Prostate gland (tissue), 2 donors: ENCODE results near the gene TPST2. TPM values are rescaled to one million over a fixed set of nuclear protein-coding genes. Genes with fewer than 3 reads are reported as not detected.

Experiments
- DNase-seq: peaks from one replicate; pipeline ENCODE4 v3.0.0-alpha.2; 2019; ENCODE audit warnings: low spot score
- H3K27ac ChIP-seq, 2 donors: fragments of 200-600 bp; sonication (generic); 2 replicates each; pipeline ENCODE4 v1.5.1; 2017 to 2019
- H3K27me3 ChIP-seq: fragments of 200-600 bp; sonication (generic); replicated peaks from 2 replicates; pipeline ENCODE4 v1.5.1; 2019; ENCODE audit not compliant: insufficient read depth
- H3K36me3 ChIP-seq, 2 donors: fragments of 200-600 bp; sonication (generic); 1 replicate in 1 of 2; 2 replicates in 1 of 2; pipeline versions ENCODE4 v1.5.1 to v1.8.1; 2017 to 2019
- H3K4me1 ChIP-seq: fragments of 200-600 bp; sonication (generic); replicated peaks from 2 replicates; pipeline ENCODE4 v1.5.1; 2019
- H3K4me3 ChIP-seq, 2 donors: fragments of 200-600 bp; sonication (generic); 2 replicates each; pipeline ENCODE4 v1.5.1; 2017 to 2019
- H3K9me3 ChIP-seq: fragments of 200-600 bp; sonication (generic); 2 replicates; pipeline ENCODE4 v1.5.1; 2017
- POLR2A ChIP-seq: fragments of 450-650 bp; IDR thresholded peaks from one replicate; pipeline ENCODE4 v1.6.1; 2016; ENCODE audit warnings: antibody characterized with exemption, mild to moderate bottlenecking
- POLR2AphosphoS5 ChIP-seq: sonication (generic); formaldehyde crosslinking; IDR thresholded peaks from one replicate; pipeline ENCODE4 v1.6.1; 2017; ENCODE audit warnings: antibody characterized with exemption
- WGBS: methylation state at CpG from one replicate; pipeline ENCODE4 v1.1.5; 2018; 5-methylcytosine and 5-hydroxymethylcytosine counted together
- intact Hi-C: fragments of 100-400 bp; cut with DNase I; formaldehyde crosslinking; loops from one replicate; pipeline ENCODE4 v1.14.2; 2022
- total RNA-seq, 2 donors: library from RNA; depleted of rRNA; stranded (reverse); fragments of >200 nt; gene quantifications; one replicate each; pipeline ENCODE4 v1.1.0, GENCODE V29; 2016
- TF ChIP-seq, protein P1 (sequence below), 4 experiments: fragments of 200-600 bp in 2 of 4; fragments of 450-650 bp in 2 of 4; sonication (generic) in 2 of 4; IDR thresholded peaks; 1 replicate in 3 of 4; 2 replicates in 1 of 4; pipeline ENCODE4 v1.5.1; 2016 to 2019; ENCODE audit warnings: antibody characterized with exemption in 4 of 4, mild to moderate bottlenecking in 2 of 4, moderate library complexity in 2 of 4

Gene TPST2
- total RNA-seq, 2 donors from 2014 or later = 49.4 to 200 TPM

DNA sequence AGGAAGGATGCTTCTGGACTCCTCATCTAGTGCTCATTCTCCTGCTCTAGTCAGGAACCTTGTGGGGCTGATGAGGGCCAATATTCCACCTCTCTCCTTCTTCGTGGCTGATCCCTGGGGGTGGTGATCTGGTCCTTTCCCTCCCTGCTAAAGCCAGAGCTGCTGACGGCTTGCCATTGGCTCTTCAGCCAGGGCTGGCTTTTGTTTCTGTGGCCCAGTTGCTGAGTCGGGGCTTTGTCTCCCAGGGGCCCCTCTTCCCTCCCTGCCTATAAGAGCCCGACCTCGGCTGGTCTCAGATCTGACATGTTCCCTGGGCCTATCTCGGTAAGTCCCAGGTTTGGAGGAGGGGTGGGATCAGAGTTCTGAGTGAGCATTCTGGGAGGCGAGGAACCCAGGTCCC, 31.7 kb upstream of the TPST2 start, which contains the start of gene CRYBA4:
CRYBA4 (plus strand) TSS at position 301 of the 400 bp plus-strand sequence. CDS start 634 bp downstream, outside the sequence.
- H3K4me3 ChIP-seq = no peak within 1 kb of the TSS

DNA sequence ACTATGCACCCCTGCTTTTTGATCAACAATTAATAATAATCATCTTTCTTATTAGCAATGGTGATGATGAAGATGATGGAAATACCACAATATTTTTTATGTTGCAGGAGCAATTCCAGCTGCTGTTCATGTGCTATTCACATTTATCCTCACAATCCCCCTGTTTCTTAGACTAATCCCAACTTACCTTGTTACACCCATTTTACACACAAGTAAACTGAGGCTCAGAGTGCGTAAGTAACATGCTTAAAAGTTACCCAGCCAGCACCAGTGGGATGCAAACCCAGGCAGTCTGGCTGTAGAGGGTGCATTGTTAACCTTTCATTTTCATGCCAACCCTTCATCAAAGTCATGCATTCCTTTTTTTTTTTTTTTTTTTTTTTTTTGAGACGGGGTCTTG, 30.3 kb upstream of the TPST2 start:
- 91% methylated on average over 2 of the region's 2 CpGs for WGBS
- H3K27ac ChIP-seq = no peak overlapping the region
- no peaks in the 10 kb centered on the region for H3K27me3 ChIP-seq
- no peak overlapping the region for H3K4me3 ChIP-seq
- DNase-seq = no peak
- intact Hi-C loops = no loop called here
- H3K4me1 ChIP-seq = no peaks in the 10 kb centered on the region
- H3K36me3 ChIP-seq = no peaks in the 10 kb centered on the region
- H3K9me3 ChIP-seq = no peaks in the 10 kb centered on the region
- TF ChIP-seq POLR2A (no peak), POLR2AphosphoS5 (no peak)
- TF ChIP-seq, protein P1, sequence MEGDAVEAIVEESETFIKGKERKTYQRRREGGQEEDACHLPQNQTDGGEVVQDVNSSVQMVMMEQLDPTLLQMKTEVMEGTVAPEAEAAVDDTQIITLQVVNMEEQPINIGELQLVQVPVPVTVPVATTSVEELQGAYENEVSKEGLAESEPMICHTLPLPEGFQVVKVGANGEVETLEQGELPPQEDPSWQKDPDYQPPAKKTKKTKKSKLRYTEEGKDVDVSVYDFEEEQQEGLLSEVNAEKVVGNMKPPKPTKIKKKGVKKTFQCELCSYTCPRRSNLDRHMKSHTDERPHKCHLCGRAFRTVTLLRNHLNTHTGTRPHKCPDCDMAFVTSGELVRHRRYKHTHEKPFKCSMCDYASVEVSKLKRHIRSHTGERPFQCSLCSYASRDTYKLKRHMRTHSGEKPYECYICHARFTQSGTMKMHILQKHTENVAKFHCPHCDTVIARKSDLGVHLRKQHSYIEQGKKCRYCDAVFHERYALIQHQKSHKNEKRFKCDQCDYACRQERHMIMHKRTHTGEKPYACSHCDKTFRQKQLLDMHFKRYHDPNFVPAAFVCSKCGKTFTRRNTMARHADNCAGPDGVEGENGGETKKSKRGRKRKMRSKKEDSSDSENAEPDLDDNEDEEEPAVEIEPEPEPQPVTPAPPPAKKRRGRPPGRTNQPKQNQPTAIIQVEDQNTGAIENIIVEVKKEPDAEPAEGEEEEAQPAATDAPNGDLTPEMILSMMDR (IDR thresholded peaks at IDR 0.05) = no peak

More for the DNA sequence above, 31.7 kb upstream of the TPST2 start, which contains the start of gene CRYBA4:
- DNase-seq = no peak
- WGBS = 85% methylated on average over 7 of the region's 7 CpGs
- intact Hi-C loops = no loop called here
- TF ChIP-seq, protein P1 (IDR thresholded peaks at IDR 0.05) = no peak
- TF ChIP-seq POLR2A (no peak), POLR2AphosphoS5 (no peak)
- Histone ChIP-seq H3K27ac (no peak within 1 kb of the TSS), H3K36me3 (no peaks in the 10 kb centered on the region), H3K27me3 (no peaks in the 10 kb centered on the region), H3K4me1 (no peaks in the 10 kb centered on the region), H3K9me3 (no peaks in the 10 kb centered on the region)

DNA sequence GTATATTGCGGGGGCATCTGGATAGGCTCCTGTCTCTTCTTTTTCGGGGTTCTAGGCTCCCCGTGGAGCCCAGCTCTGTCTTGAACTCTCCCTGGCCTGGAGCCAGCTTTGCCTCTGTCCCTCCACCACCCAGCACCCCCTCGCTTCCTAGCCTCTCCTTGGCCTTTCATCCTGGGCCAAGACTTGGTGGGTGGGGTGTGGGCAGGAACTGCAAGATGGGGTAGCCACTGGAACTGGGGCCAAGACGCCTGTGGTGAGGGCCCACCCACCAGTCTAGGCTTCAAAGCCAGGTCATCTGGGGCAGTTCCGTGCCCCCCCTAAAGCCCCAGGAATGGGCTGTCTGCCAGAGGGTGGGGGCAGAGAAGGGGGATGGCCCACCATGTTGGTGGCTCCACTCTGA, 29.6 kb upstream of the TPST2 start:
- H3K9me3 ChIP-seq = no peaks in the 10 kb centered on the region
- no peaks in the 10 kb centered on the region for H3K27me3 ChIP-seq
- TF ChIP-seq, protein P1 (IDR thresholded peaks at IDR 0.05) = no peak
- no peak for TF ChIP-seq POLR2AphosphoS5
- TF ChIP-seq POLR2A = no peak
- H3K27ac ChIP-seq = no peak overlapping the region
- no peak for DNase-seq
- intact Hi-C loops = no loop called here
- H3K4me1 ChIP-seq = no peaks in the 10 kb centered on the region
- no peaks in the 10 kb centered on the region for H3K36me3 ChIP-seq
- WGBS = 47% methylated on average over 6 of the region's 6 CpGs
- no peak overlapping the region for H3K4me3 ChIP-seq

DNA sequence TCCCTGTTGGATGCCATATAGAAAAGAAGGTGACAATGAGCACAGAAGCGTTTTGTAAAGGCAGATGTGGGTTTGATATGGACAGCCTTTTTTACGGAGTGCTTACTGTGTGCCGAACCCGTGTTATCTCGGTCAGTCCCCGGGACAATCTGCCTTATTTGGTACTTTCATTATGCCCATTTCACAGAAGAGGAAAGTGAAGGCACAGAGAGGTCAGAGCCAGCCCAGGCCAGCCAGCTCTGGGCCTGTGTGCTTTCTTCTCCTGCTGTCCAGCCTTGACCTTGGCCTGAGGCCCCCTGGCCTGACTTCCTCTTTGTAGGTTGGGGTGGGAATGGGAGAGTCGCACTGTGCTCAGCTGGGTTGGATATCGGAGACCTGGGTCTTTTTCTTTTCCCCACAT, 28.5 kb upstream of the TPST2 start:
- no peak overlapping the region for H3K4me3 ChIP-seq
- 86% methylated on average over 8 of the region's 8 CpGs for WGBS
- intact Hi-C loops = no loop called here
- no peaks in the 10 kb centered on the region for H3K4me1 ChIP-seq
- no peak overlapping the region for H3K27ac ChIP-seq
- H3K36me3 ChIP-seq = no peaks in the 10 kb centered on the region
- no peaks in the 10 kb centered on the region for H3K9me3 ChIP-seq
- no peak for DNase-seq
- no peaks in the 10 kb centered on the region for H3K27me3 ChIP-seq
- TF ChIP-seq POLR2A (no peak), POLR2AphosphoS5 (no peak)
- TF ChIP-seq, protein P1 (IDR thresholded peaks at IDR 0.05) = no peak

DNA sequence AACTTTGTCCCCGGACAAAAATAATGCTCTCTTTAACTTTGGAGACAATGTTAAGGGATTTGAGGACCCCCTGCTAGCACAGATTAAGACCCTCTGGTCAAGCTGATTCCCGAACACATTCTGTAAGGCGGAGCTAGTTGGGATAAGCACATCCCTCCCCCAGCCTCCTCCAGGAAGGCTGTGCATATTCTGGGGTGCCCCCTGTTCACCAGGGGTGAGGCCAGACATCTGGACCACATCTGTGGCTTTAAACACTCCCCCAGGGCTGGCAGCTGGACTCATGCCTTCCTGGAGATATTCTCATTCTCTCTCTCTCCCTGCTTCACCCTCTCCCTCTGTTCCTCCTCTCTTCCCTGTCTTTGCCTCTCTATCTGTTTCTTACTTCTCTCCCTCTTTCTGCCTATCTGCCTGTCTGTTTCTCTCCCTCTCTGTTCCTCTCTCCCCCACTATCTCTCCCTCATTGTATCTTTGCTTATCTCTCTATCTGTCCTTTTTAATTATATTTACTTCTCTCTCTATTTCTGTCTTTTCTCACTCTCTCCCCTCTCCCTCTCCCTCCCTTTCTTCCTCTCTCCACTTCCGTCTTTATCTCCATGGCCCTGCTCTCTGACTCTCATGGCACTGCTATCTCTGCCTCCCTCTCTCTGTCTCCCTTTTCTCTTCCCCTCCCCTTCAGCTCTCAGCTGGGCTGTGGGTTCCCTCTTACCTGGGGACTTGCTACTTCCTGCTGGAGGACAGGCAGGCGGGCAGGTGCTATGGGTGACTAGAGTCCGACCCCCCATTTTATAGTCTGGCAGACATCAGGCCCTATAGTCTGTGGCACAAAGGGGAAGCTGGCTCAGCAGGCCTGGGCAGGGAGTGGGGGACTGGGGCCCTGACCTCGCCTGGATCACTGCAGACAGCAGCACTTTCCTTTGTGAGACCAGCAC, 27.6 kb upstream of the TPST2 start, which contains the start of gene CRYBB1:
CRYBB1 (minus strand) TSS at position 757 of the 929 bp plus-strand sequence. CDS start 1,708 bp downstream, outside the sequence.
- no peaks in the 10 kb centered on the region for H3K4me1 ChIP-seq
- H3K9me3 ChIP-seq = no peaks in the 10 kb centered on the region
- no peak within 1 kb of the TSS for H3K4me3 ChIP-seq
- H3K27ac ChIP-seq = no peak within 1 kb of the TSS
- 65% methylated on average over 7 of the region's 7 CpGs for WGBS
- H3K27me3 ChIP-seq = no peaks in the 10 kb centered on the region
- TF ChIP-seq POLR2AphosphoS5 = no peak
- TF ChIP-seq POLR2A = no peak
- TF ChIP-seq, protein P1 (IDR thresholded peaks at IDR 0.05) = no peak
- no peaks in the 10 kb centered on the region for H3K36me3 ChIP-seq
- DNase-seq = no peak
- intact Hi-C loops = no loop called here
